Stimulated activated CD8-positive, alpha-beta memory T cell treated with anti-CD3 and anti-CD28 coated beads, Interleukin-15, amount 100 ng/mL, for 24 hours (primary cell): ENCODE results near the gene KIF1A.
"Not testable (repeated sequence)": the region's sequence is repeated elsewhere in the genome, so short reads cannot be mapped to it uniquely, and the experiment has no call there.

Source experiments
- DNase-seq: peaks from one replicate; pipeline ENCODE4 v3.0.0-alpha.2; 2020; ENCODE audit warnings: low read depth

KIF1A gene

GRCh38 chr2:240787521-240788472, 32.2 kb downstream of the KIF1A start:
- no peak for DNase-seq

GRCh38 chr2:240786871-240787311, 33.1 kb downstream of the KIF1A start:
- DNase-seq, result no peak

- no peak for DNase-seq
Measured at GRCh38 chr2:240786355-240786841, 33.6 kb downstream of the KIF1A start.

GRCh38 chr2:240785424-240786335, 34.3 kb downstream of the KIF1A start:
- no peak for DNase-seq

- no peak for DNase-seq
Measured at GRCh38 chr2:240784629-240785423, 35.2 kb downstream of the KIF1A start.

GRCh38 chr2:240783819-240784621, 36.0 kb downstream of the KIF1A start:
- DNase-seq, result no peak

GRCh38 chr2:240782886-240783818, 36.9 kb downstream of the KIF1A start:
- no peak for DNase-seq

- DNase-seq, result no peak
Measured at GRCh38 chr2:240782221-240782885, 37.7 kb downstream of the KIF1A start.

- no peak for DNase-seq
Measured at GRCh38 chr2:240781471-240782220, 38.4 kb downstream of the KIF1A start.

- DNase-seq, result no peak
Measured at GRCh38 chr2:240780023-240780700, 39.9 kb downstream of the KIF1A start.

- DNase-seq, result not testable (repeated sequence)
Measured at GRCh38 chr2:240779250-240779832, 40.7 kb downstream of the KIF1A start.

- DNase-seq, result no peak
Measured at GRCh38 chr2:240778426-240778825, 41.6 kb downstream of the KIF1A start.

- no peak for DNase-seq
Measured at GRCh38 chr2:240777456-240778212, 42.4 kb downstream of the KIF1A start.

GRCh38 chr2:240775905-240776304, 44.1 kb downstream of the KIF1A start:
- DNase-seq, result no peak

- DNase-seq, result no peak
Measured at GRCh38 chr2:240774856-240775255, 45.2 kb downstream of the KIF1A start.

- no peak for DNase-seq
Measured at GRCh38 chr2:240769096-240769495, 50.9 kb downstream of the KIF1A start.

GRCh38 chr2:240768216-240768615, 51.8 kb downstream of the KIF1A start:
- DNase-seq, result no peak
